Right ventricle myocardium inferior (tissue), 1 donor: ENCODE results near the gene PLEKHJ1. TPM values are rescaled to one million over a fixed set of nuclear protein-coding genes. Genes with fewer than 3 reads are reported as not detected.

Experiments used
- ATAC-seq: fragments of 200-7000 bp; cut with Tn5 transposase; one replicate; pipeline ENCODE4 v1.9.1; 2020; ENCODE audit warnings: mild to moderate bottlenecking, moderate library complexity
- DNase-seq: peaks from one replicate; pipeline ENCODE4 v3.0.0; 2021; ENCODE audit errors: missing footprints
- intact Hi-C: fragments of 100-400 bp; cut with DNase I; formaldehyde crosslinking; loops from one replicate; pipeline ENCODE4 v1.11.0; 2022
- total RNA-seq: library from RNA; stranded (reverse); fragmentation: NEBNext Ultra II Directional; extraction: Animal tissue kit (Norgen Biotek cat#: 25700); gene quantifications from one replicate; pipeline ENCODE4 v1.2.1, GENCODE V29; 2021
- donor health status: DM: no; HTN: yes; CAD: no; lungs with severe emphysema.

PLEKHJ1 gene
- total RNA-seq, 1 donor from 2014 or later: 59.7 TPM

DNA sequence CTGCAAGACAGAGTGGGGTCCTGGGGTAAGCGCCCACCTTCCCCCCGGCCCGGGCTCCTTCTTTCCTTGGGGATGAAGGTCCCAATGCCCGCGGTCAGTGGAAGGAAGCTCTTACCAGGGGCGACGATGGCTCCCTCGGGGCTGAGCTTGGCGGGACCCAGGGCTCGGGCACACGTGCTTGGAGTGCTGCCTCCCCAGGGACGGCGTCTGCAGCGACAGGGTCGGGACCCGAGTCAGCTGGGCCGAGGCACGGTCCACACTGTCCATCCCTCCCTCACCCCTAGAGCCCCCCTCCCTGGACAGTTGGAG lies 16.6 kb upstream of the PLEKHJ1 start:
- ATAC-seq (no peak), DNase-seq (no peak)
- intact Hi-C loops: no loop called here

DNA sequence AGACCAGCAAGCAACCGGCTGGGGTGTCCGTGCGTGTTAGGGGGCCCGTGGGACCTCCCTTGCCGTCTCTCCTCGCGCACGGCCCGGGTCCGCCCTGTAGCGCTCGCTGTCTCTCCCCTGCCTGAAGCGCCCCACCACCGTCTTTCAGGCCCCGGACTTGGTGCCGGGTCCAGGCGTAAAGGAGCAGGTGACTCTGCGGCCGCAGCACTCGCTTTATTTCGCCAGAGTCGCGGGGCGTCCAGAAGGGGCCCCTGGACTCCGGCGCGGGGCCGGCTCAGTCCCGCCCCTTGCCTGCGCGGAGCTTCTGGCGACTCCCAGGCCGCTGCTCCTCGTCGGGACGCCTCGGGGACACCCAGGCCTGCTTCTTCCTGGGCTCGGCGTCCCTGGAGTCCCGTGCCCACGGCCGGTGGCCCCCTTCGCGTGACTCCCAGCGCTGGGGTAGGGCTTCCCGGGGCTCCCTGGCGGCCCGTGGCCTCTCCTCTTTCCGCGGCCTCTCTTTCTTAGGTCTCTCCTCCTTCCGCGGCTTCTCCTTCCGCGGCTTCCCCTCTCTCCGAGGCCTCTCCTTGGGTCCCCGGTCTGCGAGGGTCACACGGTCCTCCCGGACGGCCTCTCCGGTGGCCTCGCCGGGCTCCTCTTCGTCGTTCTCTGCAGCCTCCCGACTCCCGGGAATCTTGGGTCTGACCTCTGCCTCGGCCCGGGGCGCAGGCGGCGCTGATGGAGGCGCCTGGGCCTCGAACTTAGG lies 16.1 kb upstream of the PLEKHJ1 start:
- no peak for ATAC-seq
- DNase-seq: no peak
- intact Hi-C loops: no loop called here

DNA sequence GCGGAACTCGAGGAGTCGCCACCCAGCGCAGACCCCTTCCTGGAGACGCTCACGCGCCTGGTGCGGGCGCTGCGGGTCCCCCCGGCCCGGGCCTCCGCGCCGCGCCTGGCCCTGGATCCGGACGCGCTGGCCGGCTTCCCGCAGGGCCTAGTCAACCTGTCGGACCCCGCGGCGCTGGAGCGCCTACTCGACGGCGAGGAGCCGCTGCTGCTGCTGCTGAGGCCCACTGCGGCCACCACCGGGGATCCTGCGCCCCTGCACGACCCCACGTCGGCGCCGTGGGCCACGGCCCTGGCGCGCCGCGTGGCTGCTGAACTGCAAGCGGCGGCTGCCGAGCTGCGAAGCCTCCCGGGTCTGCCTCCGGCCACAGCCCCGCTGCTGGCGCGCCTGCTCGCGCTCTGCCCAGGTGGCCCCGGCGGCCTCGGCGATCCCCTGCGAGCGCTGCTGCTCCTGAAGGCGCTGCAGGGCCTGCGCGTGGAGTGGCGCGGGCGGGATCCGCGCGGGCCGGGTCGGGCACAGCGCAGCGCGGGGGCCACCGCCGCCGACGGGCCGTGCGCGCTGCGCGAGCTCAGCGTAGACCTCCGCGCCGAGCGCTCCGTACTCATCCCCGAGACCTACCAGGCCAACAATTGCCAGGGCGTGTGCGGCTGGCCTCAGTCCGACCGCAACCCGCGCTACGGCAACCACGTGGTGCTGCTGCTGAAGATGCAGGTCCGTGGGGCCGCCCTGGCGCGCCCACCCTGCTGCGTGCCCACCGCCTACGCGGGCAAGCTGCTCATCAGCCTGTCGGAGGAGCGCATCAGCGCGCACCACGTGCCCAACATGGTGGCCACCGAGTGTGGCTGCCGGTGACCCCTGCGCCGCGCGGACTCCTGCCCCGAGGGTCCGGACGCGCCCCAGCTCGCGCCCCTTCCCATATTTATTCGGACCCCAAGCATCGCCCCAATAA lies 15.3 kb upstream of the PLEKHJ1 start:
- ATAC-seq (no peak), DNase-seq (no peak)
- intact Hi-C loops: no loop called here

- intact Hi-C loops: no loop called here
- DNase-seq (no peak), ATAC-seq (no peak)
Observed at GRCh38 chr19:2250766-2251105, 14.6 kb upstream of the PLEKHJ1 start.

GRCh38 chr19:2249880-2250765 lies 14.0 kb upstream of the PLEKHJ1 start:
- DNase-seq (no peak), ATAC-seq (peak; percentile 15)
- intact Hi-C loops: no loop called here

DNA sequence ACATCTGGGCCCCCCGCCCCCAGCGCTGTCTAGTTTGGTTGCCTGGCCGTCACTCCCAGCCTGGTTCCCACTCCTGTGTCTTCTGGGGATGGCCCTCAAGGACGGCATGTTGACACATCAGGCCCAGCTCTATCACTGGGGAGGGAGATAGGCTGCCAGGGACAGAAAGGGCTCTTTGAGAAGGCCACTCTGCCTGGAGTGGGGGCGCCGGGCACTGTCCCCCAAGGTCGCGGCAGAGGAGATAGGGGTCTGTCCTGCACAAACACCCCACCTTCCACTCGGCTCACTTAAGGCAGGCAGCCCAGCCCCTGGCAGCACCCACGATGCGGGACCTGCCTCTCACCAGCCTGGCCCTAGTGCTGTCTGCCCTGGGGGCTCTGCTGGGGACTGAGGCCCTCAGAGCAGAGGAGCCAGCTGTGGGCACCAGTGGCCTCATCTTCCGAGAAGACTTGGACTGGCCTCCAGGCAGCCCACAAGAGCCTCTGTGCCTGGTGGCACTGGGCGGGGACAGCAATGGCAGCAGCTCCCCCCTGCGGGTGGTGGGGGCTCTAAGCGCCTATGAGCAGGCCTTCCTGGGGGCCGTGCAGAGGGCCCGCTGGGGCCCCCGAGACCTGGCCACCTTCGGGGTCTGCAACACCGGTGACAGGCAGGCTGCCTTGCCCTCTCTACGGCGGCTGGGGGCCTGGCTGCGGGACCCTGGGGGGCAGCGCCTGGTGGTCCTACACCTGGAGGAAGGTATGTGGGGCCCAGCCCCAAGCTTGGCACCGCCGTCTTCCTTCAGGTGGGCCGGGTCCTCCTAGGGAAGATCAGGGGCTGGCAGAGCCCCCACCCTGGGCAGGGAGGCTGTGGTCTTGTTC lies 13.1 kb upstream of the PLEKHJ1 start, which contains the start of gene AMH:
Gene AMH, plus strand, starts transcription at position 314 of the 857 bp plus-strand sequence. Its CDS starts 10 bp downstream, at position 324.
- intact Hi-C loops: no loop called here
- ATAC-seq (peak; percentile 2), DNase-seq (no peak)

DNA sequence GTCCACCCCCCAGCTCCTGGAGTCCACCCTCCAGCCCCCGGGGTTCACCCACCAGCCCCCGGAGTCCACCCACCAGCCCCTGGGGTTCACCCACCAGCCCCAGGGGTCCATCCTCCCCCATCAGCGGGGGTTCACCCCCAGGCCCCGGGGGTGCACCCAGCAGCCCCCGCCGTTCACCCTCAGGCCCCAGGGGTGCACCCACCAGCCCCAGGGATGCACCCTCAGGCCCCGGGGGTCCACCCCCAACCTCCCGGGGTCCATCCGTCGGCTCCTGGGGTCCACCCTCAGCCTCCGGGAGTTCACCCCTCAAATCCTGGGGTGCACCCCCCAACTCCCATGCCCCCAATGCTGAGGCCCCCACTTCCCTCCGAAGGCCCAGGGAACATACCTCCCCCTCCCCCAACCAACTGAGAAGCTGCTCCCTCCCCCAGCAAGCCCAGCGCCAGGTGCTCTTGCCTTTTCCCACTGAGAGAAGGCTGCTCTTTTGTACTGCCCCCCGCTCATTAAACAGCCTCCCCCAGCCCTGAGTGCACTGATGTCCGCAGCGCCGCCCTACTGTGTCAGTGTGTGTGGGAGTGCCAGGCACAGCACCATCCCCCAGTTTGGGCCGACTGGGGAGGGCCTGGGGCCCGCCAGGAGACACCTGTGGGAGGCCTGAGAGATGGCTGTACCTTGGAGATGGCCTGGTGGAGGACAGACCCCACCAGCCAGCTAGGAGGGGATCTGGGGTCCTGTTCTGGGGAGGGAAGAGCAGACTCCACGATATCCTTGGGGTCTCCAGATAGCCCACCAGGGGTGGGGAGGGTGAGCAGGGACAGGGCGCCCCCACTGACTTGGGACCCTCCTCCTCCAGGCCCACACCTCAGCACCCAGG lies 12.2 kb upstream of the PLEKHJ1 start:
- intact Hi-C loops: no loop called here
- ATAC-seq (no peak), DNase-seq (peak; percentile 49)

DNA sequence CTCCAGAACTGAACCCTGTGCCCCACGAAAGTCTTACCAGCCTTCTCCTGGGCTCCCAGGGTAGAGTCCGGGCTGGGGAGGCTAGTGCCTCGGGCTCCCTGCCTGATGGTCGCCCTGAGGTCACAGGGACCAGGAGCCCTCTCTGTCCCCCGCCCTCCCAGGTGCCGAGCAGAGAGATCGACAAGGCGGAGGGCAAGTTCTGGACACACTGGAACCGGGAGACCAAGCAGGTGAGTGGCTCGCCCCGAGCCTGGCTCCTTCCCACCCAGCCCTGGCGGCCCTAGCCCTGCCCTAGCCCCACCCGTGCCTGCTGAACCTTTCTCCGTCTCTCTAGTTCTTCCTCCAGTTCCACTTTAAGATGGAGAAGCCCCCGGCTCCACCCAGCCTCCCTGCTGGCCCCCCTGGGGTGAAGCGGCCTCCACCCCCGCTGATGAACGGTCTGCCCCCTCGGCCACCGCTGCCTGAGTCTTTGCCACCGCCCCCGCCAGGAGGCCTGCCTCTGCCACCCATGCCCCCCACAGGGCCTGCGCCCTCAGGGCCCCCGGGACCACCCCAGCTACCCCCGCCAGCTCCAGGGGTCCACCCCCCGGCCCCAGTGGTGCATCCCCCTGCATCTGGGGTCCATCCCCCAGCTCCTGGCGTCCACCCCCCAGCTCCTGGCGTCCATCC lies 11.4 kb upstream of the PLEKHJ1 start:
- DNase-seq: peak; percentile 59
- intact Hi-C loops: no loop called here
- ATAC-seq: no peak

GRCh38 chr19:2246801-2247361 lies 10.8 kb upstream of the PLEKHJ1 start:
- intact Hi-C loops: no loop called here
- ATAC-seq (peak; percentile 65), DNase-seq (peak; percentile 83)

- DNase-seq (peak; percentile 14), ATAC-seq (no peak)
- intact Hi-C loops: no loop called here
Observed at GRCh38 chr19:2246014-2246620, 10.0 kb upstream of the PLEKHJ1 start.

- DNase-seq (no peak), ATAC-seq (no peak)
- intact Hi-C loops: no loop called here
Observed at GRCh38 chr19:2245273-2245672, 9.1 kb upstream of the PLEKHJ1 start.

- intact Hi-C loops: no loop called here
- ATAC-seq: no peak
- no peak for DNase-seq
Observed at GRCh38 chr19:2244486-2244885, 8.4 kb upstream of the PLEKHJ1 start.

DNA sequence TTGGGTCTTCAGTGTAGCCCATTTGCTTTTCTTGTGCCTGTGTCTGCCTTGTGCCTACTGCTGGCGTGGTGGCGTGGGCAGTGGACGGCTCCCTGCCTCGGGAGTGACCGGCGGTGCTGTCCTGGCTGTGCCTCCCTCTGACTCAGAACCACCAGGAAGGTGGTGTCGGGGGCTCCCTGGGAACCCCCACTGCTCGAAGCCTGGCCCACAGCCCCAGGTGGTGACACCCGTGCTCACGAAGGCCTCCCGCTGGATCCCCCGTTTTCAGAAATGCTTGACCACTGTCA lies 7.9 kb upstream of the PLEKHJ1 start:
- DNase-seq: no peak
- no peak for ATAC-seq
- intact Hi-C loops: no loop called here

- no peak for ATAC-seq
- no peak for DNase-seq
- intact Hi-C loops: no loop called here
Observed at GRCh38 chr19:2243274-2244124, 7.4 kb upstream of the PLEKHJ1 start.

GRCh38 chr19:2242816-2243215 lies 6.7 kb upstream of the PLEKHJ1 start:
- intact Hi-C loops: no loop called here
- ATAC-seq (no peak), DNase-seq (no peak)
